HG03280 (cell line): Measurements from ENCODE around the gene NXPH2.
"Not testable (repeated sequence)": the region's sequence is repeated elsewhere in the genome, so short reads cannot be mapped to it uniquely, and the experiment has no call there.

Experiments used
- ATAC-seq: cut with Tn5 transposase; IDR thresholded peaks from one replicate; pipeline ENCODE4 v1.9.1; 2021; ENCODE audit warnings: mild to moderate bottlenecking, moderate library complexity; ENCODE audit not compliant: unreplicated experiment

Gene NXPH2

DNA sequence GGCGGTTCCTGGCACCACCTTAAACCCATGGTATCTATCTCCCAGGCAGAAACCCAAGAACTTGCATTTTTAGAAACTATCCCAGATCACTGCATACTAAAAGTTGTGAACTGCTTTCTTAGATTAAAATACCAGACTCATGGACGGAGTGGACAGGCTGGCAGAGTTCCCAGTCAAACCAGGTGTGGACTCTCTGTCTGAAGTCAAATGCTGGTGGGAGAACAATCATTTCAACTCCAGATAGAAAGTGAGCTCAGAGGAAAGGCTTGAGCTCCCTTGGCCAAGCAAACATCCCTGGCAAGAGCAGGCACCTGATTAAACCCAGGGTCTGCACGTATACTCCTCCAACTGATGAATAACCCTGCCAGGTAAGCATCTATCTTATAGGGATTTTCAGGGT is 19.5 kb downstream of the NXPH2 start:
- ATAC-seq = no peak

- no peak for ATAC-seq
These were observed 22.8 kb downstream of the NXPH2 start for GRCh38 chr2:138757384-138757783.

- ATAC-seq = no peak
These were observed 27.8 kb downstream of the NXPH2 start for GRCh38 chr2:138752197-138752956.

DNA sequence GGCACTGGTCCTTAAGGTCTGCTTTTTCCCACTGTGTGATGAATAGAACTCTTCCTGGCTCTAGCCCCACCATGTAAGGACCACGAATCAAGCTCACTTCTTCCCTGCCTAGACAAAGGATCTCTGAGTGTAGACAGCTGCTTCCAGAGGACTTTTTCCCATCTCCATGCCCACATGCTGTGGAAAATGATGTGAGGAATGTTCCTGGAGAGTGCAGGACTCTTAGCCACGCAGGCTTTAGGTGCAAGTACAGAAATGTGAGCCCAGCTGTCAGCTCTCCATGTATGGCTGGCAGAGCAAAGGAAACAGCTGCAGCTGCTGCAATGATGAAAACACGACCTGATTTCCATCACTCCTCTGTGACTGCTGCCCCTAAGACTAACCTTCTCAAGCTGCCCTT is 35.5 kb downstream of the NXPH2 start:
- no peak for ATAC-seq

DNA sequence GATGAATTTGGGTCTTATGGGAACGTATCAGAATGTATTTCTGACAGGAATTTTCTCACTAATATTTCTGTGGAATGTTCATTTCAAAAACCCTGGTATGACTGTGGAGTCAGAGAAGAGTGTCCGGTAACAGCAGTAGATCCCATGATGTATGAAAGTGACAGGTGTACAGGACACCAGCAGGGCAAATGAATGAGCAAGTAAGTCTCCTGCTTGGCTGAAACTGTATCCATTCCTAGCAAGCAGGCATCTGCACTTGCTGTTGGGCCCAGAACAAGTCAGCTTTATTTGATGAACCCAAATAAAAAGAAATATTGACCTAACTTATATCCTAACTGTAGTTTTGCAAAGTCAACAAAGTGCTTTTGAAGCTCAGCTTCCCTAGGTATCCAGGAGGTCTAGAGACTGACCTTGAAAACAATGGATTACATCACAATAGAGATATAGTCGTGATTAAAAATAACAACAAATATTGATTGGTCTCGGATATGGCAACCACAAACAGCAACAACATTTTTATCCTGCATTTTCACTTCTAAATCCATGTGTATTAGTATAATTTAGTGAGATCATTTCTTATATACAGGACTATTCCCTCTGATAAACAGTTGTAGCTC is 37.6 kb downstream of the NXPH2 start:
- ATAC-seq = no peak

DNA sequence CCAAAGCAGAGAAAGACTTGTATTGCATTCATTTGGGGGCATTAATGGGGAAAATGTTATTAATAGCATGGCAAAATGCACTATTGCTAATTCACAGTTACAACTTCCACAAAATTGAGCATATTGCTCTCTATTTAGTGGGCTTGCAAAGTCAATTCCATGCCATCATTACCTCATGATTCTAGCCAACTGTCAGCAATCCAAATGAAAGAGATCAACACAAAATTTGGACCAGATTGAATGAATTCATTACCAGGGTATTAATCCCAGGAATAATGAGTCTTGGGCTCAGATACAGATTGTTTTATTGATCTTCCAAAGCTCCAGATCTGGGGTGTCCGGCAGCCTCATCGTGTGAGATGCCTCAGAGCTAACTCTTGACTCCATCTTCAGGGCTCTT is 38.3 kb downstream of the NXPH2 start:
- ATAC-seq = no peak

DNA sequence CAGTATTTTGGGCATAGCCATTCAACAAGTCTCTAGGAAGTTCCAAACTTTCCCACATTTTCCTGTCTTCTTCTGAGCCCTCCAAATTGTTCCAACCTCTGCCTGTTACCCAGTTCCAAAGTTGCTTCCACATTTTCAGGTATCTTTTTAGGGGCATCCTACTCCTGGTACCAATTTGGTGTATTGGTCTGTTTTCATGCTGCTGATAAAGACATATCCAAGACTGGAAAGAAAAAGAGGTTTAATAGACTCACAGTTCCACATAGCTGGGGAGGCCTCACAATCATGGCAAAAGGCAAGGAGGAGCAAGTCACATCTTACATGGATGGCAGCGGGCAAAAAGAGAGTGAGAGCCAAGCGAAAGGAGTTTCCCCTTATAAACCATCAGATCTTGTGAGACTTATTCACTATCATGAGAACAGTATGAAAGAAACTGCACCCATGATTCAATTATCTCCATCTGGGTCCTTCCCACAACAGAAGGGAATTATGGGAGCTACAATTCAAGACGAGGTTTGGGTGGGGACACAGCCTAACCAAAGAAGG is 43.1 kb downstream of the NXPH2 start:
- ATAC-seq = not testable (repeated sequence)

DNA sequence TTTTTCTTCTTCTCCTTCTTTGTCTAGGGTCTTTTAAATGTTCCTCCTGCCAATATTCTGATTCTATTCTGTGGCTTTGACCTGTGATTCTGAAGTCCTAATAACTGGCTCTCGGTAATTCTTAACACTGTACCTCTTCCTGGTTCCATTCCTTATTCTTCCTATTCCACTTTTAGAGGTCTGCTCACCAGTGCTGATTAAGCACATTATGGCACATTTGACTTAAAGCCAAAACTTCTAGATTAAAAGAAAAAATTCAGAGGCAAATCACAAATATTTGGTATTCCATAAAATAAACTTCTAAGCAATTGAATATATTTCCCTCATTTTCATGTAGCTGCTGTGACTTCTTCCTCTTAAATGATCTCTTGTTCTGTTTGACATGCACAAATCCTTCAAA is 47.5 kb downstream of the NXPH2 start:
- ATAC-seq = no peak

DNA sequence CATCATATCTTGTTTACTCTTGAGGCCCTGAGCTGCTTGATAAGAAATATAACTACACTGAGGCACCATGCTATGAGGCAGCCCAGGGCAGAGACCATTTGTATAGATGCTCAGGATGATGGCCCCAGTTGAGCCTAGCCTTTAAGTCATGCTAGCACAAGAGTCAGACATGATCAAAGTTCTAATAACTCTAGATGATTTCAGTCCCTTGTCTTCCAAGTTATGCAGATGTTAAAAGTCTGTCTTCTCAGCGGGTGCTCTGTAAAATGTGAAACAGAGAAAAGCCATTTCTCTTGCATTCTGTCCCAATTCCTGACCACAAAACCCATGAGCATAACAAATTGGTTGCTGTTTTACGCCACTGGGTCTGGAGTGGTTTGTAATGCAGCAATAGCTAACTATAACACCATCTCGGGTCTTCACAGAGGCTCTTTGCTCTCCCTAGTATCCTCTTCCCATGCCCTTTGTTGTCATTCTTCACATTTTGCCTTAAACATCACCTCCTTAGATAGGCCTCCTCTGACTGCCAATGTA is 49.6 kb downstream of the NXPH2 start:
- no peak for ATAC-seq

- ATAC-seq = no peak
These were observed 52.2 kb downstream of the NXPH2 start for GRCh38 chr2:138727956-138728355.

- ATAC-seq = no peak
These were observed 53.5 kb downstream of the NXPH2 start for GRCh38 chr2:138726681-138727080.

GRCh38 chr2:138724729-138725459 is 55.3 kb downstream of the NXPH2 start:
- ATAC-seq = no peak

DNA sequence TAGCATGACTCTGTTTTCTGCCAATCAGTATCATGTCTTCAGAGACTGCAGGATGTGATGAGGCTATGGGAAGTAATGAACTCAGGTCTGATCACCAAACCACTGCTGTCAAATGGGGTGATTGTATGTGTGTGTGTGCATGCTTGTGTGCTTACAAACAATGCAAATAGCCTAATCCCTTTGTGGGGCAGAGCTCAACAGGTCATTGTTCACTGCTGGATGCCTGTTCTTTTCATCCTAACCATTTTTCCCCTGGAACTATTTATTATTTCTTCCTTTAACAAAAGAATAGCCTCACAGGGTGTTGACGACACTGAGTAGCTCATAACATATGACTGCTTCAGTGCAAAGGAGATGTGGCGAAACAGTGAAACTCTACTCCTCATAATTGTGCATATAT is 55.9 kb downstream of the NXPH2 start:
- ATAC-seq = no peak

DNA sequence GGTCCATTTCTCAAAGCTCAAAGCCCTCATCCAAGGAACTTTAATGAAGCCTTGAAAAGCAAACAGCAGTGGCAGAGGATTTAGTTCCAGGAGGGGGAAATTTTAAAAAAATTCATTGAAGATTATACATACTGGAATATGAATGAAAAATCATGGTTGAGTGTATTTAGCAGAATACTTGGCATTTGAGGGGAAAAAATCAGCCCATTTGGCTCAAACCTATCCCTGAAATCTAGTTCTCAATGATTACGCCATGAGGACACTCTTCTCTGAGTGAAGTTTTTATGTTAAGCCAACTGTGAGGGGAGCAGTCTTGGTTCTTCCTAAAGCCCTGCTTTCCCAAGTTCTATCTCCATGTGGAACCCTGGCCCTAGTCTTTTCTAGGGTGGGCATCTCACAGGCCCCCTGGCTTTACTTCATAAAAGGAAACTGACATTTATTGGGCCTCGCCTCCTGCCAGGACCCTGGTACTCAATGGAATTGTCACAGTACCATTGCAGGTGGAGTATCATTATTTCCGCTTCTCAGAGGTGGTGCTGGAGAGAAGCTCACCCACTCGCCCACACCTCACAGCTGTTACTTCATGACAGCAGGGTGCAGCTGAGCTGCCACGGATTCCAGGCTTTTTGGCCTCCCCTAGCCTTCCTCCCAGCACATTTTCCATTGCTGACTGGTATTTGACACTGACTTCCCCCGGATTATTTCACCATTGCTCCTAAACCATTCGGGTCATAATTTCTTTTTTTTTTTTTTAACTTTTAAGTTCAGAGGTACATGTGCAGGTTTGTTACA is 56.8 kb downstream of the NXPH2 start:
- no peak for ATAC-seq

DNA sequence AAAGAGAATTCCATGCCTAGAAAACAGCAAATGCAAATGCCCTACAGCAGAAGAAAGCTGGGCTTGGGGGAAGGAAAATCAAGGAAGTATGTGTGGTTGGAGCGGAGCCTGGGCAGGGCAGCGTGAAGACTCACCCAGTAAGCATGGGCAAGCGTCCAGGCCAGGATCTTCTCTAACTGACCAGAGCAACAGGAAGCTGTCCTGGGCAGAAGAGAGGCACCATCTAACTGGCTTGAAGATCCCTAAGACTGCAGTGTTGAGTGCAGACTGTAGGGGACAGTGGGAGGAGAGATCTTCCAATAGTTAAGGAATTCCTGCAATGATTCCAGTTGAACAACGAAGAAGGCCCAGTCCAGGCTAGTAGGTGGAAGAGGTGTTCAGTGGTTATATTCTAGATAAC is 57.9 kb downstream of the NXPH2 start:
- ATAC-seq = no peak

- no peak for ATAC-seq
These were observed 60.0 kb downstream of the NXPH2 start for GRCh38 chr2:138720035-138720838.

- peak; percentile 60 for ATAC-seq
These were observed 61.8 kb downstream of the NXPH2 start for GRCh38 chr2:138718405-138718804.

DNA sequence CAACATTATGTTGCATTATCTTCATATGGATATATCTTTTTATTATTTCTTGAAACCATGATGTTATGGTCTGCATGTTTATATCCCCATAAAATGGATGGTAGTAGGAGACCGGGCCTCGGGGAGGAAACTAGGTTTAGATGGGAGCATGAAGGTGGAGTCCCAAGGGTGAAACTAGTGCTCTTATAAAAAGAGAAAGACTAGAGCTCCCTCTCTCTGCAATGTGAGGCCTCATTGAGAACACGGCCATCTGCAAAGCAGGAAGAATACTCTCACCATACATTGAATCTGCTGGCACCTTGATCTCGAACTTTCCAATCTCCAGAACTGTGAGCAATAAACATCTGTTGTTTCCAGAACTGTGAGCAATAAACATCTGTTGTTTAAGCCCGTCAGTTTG is 64.0 kb downstream of the NXPH2 start:
- ATAC-seq = no peak

- ATAC-seq = no peak
These were observed 66.7 kb downstream of the NXPH2 start for GRCh38 chr2:138713504-138713903.

- ATAC-seq = no peak
These were observed 67.1 kb downstream of the NXPH2 start for GRCh38 chr2:138713069-138713496.
